PC-9 (cell line): ENCODE data around the gene CALHM1.

Experiments used
- EZH2 ChIP-seq: fragments of 200-600 bp; sonication (generic); IDR thresholded peaks from 2 replicates; pipeline ENCODE4 v1.8.0; 2017; ENCODE audit warnings: antibody characterized with exemption, low read depth
- TF ChIP-seq, protein P1 (sequence below): fragments of 200-600 bp; sonication (generic); conservative IDR thresholded peaks from 2 replicates; pipeline ENCODE4 v1.6.1; 2017; ENCODE audit warnings: mixed run types, antibody characterized with exemption, mild to moderate bottlenecking, moderate library complexity

DNA sequence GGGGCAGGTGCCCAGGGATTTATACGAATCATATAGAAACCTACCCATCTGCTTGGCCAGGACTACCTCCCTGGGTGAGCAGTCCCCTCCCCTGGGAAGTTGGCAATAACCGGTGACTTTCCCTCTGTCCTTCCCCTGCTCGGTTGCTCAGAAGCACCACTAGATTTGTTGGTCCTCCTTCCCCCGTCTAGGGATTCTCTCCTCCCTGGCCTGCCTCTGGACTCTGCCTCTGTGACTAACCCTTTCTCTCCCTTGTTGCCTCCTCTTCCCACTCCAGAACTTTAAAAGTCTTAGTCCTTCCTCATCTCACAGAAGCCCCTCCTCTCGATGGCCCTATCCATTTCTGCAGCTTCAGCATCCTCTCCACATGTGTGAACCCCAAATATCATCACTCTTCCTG lies 10.5 kb upstream of the CALHM1 start:
- no peak for TF ChIP-seq EZH2
- TF ChIP-seq, protein P1, sequence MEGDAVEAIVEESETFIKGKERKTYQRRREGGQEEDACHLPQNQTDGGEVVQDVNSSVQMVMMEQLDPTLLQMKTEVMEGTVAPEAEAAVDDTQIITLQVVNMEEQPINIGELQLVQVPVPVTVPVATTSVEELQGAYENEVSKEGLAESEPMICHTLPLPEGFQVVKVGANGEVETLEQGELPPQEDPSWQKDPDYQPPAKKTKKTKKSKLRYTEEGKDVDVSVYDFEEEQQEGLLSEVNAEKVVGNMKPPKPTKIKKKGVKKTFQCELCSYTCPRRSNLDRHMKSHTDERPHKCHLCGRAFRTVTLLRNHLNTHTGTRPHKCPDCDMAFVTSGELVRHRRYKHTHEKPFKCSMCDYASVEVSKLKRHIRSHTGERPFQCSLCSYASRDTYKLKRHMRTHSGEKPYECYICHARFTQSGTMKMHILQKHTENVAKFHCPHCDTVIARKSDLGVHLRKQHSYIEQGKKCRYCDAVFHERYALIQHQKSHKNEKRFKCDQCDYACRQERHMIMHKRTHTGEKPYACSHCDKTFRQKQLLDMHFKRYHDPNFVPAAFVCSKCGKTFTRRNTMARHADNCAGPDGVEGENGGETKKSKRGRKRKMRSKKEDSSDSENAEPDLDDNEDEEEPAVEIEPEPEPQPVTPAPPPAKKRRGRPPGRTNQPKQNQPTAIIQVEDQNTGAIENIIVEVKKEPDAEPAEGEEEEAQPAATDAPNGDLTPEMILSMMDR = no peak
